ENCODE results near the gene RIPK3. TPM values are rescaled to one million over a fixed set of nuclear protein-coding genes. Genes with fewer than 3 reads are reported as not detected.

The RIPK3 gene
- total RNA-seq, 4 donors from 2014 or later, result 0.29 to 123 (median 6.0) TPM

GRCh38 chr14:24343795-24344660 lies 4.2 kb upstream of the RIPK3 start:
- no peak for DNase-seq
- H3K36me3 ChIP-seq, result no peaks in the 10 kb centered on the region
- H3K9me3 ChIP-seq, result no peaks in the 10 kb centered on the region
- no peak for TF ChIP-seq POLR2A (IDR thresholded peaks at IDR 0.05)
- TF ChIP-seq, protein P1, sequence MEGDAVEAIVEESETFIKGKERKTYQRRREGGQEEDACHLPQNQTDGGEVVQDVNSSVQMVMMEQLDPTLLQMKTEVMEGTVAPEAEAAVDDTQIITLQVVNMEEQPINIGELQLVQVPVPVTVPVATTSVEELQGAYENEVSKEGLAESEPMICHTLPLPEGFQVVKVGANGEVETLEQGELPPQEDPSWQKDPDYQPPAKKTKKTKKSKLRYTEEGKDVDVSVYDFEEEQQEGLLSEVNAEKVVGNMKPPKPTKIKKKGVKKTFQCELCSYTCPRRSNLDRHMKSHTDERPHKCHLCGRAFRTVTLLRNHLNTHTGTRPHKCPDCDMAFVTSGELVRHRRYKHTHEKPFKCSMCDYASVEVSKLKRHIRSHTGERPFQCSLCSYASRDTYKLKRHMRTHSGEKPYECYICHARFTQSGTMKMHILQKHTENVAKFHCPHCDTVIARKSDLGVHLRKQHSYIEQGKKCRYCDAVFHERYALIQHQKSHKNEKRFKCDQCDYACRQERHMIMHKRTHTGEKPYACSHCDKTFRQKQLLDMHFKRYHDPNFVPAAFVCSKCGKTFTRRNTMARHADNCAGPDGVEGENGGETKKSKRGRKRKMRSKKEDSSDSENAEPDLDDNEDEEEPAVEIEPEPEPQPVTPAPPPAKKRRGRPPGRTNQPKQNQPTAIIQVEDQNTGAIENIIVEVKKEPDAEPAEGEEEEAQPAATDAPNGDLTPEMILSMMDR (IDR thresholded peaks at IDR 0.05), result no peak
- intact Hi-C loops (cut with DNase I; ENCODE audit: low total_unique reads), result no loop called here
- no peaks in the 10 kb centered on the region for H3K27me3 ChIP-seq
- H3K4me1 ChIP-seq, result no peaks in the 10 kb centered on the region
- no peak overlapping the region for H3K27ac ChIP-seq
- no peak overlapping the region for H3K4me3 ChIP-seq

DNA sequence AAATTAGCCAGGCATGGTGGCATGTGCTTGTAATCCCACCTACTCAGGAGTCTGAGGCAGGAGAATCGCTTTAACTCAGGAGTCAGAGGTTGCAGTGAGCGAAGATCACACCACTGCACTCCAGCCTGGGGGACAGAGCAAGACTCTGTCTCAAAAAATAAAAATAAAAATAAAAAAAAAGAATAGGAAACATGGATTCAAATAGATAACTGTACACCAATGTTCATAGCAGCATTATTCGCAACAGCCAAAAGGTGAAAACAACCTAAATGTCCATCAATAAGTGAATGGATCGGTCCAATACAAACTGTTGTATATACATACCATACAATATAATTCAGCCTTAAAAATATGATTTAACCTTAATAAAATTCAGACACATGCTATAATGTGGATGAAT lies 3.1 kb upstream of the RIPK3 start:
- Histone ChIP-seq H3K4me3 (no peak overlapping the region), H3K9me3 (no peaks in the 10 kb centered on the region), H3K27me3 (no peaks in the 10 kb centered on the region), H3K27ac (no peak overlapping the region), H3K4me1 (no peaks in the 10 kb centered on the region), H3K36me3 (no peaks in the 10 kb centered on the region)
- intact Hi-C loops (cut with DNase I; ENCODE audit: low total_unique reads), result no loop called here
- TF ChIP-seq POLR2A (IDR thresholded peaks at IDR 0.05), result no peak
- TF ChIP-seq, protein P1 (IDR thresholded peaks at IDR 0.05), result no peak
- DNase-seq, result no peak

GRCh38 chr14:24340606-24341005 lies 815 bp upstream of the RIPK3 start:
- Histone ChIP-seq H3K4me3 (no peak overlapping the region), H3K27ac (no peak overlapping the region), H3K9me3 (no peaks in the 10 kb centered on the region), H3K36me3 (no peaks in the 10 kb centered on the region), H3K4me1 (no peaks in the 10 kb centered on the region), H3K27me3 (peaks cover 0 to 7% of the 10 kb centered on the region in 2 donors)
- TF ChIP-seq POLR2A (IDR thresholded peaks at IDR 0.05), result no peak
- TF ChIP-seq, protein P1 (IDR thresholded peaks at IDR 0.05), result no peak
- intact Hi-C loops (cut with DNase I; ENCODE audit: low total_unique reads), result no loop called here
- DNase-seq, result no peak

- no peaks in the 10 kb centered on the region for H3K9me3 ChIP-seq
- H3K36me3 ChIP-seq, result no peaks in the 10 kb centered on the region
- H3K4me1 ChIP-seq, result peaks cover 0 to 8% of the 10 kb centered on the region in 2 donors
- intact Hi-C loops (cut with DNase I; ENCODE audit: low total_unique reads), result loop anchor here (10.0 kb wide), 1 partner anchor 96 kb away; no protein-coding TSS in a partner anchor
- H3K27ac ChIP-seq, result no peak overlapping the region
- DNase-seq, result no peak
- peak overlapping the region; percentile 18 to 31 for H3K4me3 ChIP-seq
- H3K27me3 ChIP-seq, result peaks cover 0 to 20% of the 10 kb centered on the region in 2 donors
- no peak for TF ChIP-seq POLR2A (IDR thresholded peaks at IDR 0.05)
- TF ChIP-seq, protein P1 (IDR thresholded peaks at IDR 0.05), result no peak
These were observed 948 bp downstream of the RIPK3 start for GRCh38 chr14:24338843-24339242.

DNA sequence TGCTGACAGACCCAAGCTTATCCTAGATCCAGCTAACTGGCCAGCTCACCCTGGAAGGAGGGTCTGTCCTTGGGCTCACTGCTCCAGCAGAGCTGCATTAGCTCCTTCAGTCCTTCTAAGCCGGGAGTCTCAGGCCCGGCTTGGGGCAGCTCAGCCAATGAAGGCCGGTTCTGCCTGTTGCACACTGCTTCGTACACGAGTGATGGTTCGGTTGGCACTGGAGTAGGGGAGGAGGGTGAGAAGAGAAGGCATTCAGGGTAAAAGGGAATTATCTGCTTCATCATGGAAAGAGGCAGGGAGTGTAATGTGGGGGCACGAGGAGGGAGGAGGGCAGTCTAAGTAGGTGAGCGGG lies 2.0 kb downstream of the RIPK3 start:
- intact Hi-C loops (cut with DNase I; ENCODE audit: low total_unique reads), result loop anchor here (10.0 kb wide), 1 partner anchor 97 kb away; no protein-coding TSS in a partner anchor
- Histone ChIP-seq H3K9me3 (no peaks in the 10 kb centered on the region), H3K36me3 (no peaks in the 10 kb centered on the region), H3K27ac (no peak overlapping the region), H3K4me1 (peaks cover 0 to 9% of the 10 kb centered on the region in 2 donors), H3K27me3 (peaks cover 0 to 22% of the 10 kb centered on the region in 2 donors), H3K4me3 (no peak overlapping the region)
- DNase-seq, result no peak
- TF ChIP-seq, protein P1 (IDR thresholded peaks at IDR 0.05), result no peak
- no peak for TF ChIP-seq POLR2A (IDR thresholded peaks at IDR 0.05)
